Natural killer cell (primary cell): ENCODE results near the gene MED20. TPM values are rescaled to one million over a fixed set of nuclear protein-coding genes. Genes with fewer than 3 reads are reported as not detected.

Experiments used
- ATAC-seq, 3 donors: fragments of 150-1000 bp in 2 of 3; fragments of 200-7000 bp in 1 of 3; cut with Tn5 transposase; 1 replicate in 1 of 3; 2 replicates in 2 of 3; pipeline ENCODE4 v1.10.0; 2021; ENCODE audit warnings: mild to moderate bottlenecking in 2 of 3, moderate library complexity in 2 of 3
- DNase-seq, 2 donors: peaks; one replicate each; pipeline versions ENCODE4 v3.0.0 to v3.0.0-alpha.2; 2013 to 2021; ENCODE audit warnings: mixed read lengths in 1 of 2
- H3K27ac ChIP-seq: one replicate; pipeline ENCODE4 v1.5.1; 2013; ENCODE audit warnings: mild to moderate bottlenecking, low read length
- H3K27me3 ChIP-seq: one replicate; pipeline ENCODE4 v1.6.1; 2013; ENCODE audit warnings: low read length; ENCODE audit not compliant: control insufficient read depth, insufficient read depth
- H3K36me3 ChIP-seq: one replicate; pipeline ENCODE4 v1.6.1; 2013; ENCODE audit warnings: low read length; ENCODE audit not compliant: control insufficient read depth, insufficient read depth
- H3K4me1 ChIP-seq: one replicate; pipeline ENCODE4 v1.6.1; 2013; ENCODE audit warnings: low read length; ENCODE audit not compliant: control insufficient read depth, insufficient read depth
- H3K4me3 ChIP-seq: one replicate; pipeline ENCODE4 v1.5.1; 2013; ENCODE audit warnings: low read length
- H3K9me3 ChIP-seq: one replicate; pipeline ENCODE4 v1.6.1; 2013; ENCODE audit warnings: low read length; ENCODE audit not compliant: control insufficient read depth, insufficient read depth
- H3K27ac Mint-ChIP-seq, 2 donors: one replicate each; pipeline ENCODE4 v1.8.0; 2022; ENCODE audit warnings: mild to moderate bottlenecking in 2 of 2, mixed read lengths in 2 of 2, moderate library complexity in 1 of 2
- H3K27me3 Mint-ChIP-seq, 2 donors: one replicate each; pipeline ENCODE4 v1.8.0; 2022; ENCODE audit warnings: low read depth in 2 of 2, mixed read lengths in 2 of 2
- H3K36me3 Mint-ChIP-seq: one replicate; pipeline ENCODE4 v1.8.0; 2022; ENCODE audit warnings: mixed read lengths
- H3K4me1 Mint-ChIP-seq, 2 donors: one replicate each; pipeline ENCODE4 v1.8.0; 2022; ENCODE audit warnings: mixed read lengths in 2 of 2
- H3K4me3 Mint-ChIP-seq: one replicate; pipeline ENCODE4 v1.8.0; 2022; ENCODE audit warnings: mild to moderate bottlenecking, moderate library complexity, mixed read lengths
- H3K9me3 Mint-ChIP-seq, 2 donors: one replicate each; pipeline ENCODE4 v1.8.0; 2022; ENCODE audit warnings: mixed read lengths in 2 of 2
- CTCF ChIP-seq: fragments of 200-600 bp; IDR thresholded peaks from one replicate; pipeline ENCODE4 v1.8.0; 2022; ENCODE audit warnings: antibody characterized with exemption
- WGBS: methylation state at CpG from one replicate; pipeline ENCODE4 v1.1.7; 2013; ENCODE audit warnings: missing lambda C conversion rate; ENCODE audit not compliant: insufficient coverage; 5-methylcytosine and 5-hydroxymethylcytosine counted together
- intact Hi-C: fragments of 100-400 bp; cut with micrococcal nuclease; formaldehyde crosslinking; loops from one replicate; pipeline ENCODE4 v1.14.2; 2022
- total RNA-seq, 4 donors: library from RNA; stranded (reverse); fragments of 120-200 nt in 1 of 4; gene quantifications; one replicate each; pipeline versions ENCODE4 v1.2.3 to v1.2.4, GENCODE V29; 2013 to 2022

MED20 gene
- total RNA-seq, 3 donors from 2014 or later (not counting 1 experiment from before 2014, with no cell fraction given), result 6.4 to 15.2 (median 15.0) TPM

DNA sequence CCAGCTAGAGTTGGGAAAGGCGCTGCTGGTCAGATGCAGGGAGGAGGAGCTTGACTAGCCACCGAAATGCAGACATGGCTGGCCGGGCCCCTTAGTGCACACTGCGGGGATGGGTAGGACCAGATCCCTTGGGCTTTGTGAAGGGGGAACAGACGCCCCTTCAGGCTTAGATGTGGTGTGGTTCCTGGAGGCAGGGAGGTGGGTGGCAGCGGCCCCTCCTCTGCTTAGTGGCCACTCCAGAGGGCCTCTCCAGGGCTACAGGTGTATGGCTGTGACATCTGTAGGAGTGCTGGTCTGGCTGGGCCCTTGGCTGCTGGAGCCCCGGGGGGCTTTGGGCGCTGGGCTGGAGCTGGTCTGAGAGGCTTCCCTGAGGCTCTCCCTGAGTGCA lies 14.7 kb upstream of the MED20 start:
- Mint-ChIP-seq H3K27me3 (no peaks in the 10 kb centered on the region), H3K9me3 (no peaks in the 10 kb centered on the region), H3K27ac (peak overlapping the region; percentile 88 to 95), H3K4me1 (peaks cover 82 to 87% of the 10 kb centered on the region in 2 donors), H3K36me3 (peaks cover 7% of the 10 kb centered on the region), H3K4me3 (peak overlapping the region; percentile 97)
- Histone ChIP-seq H3K36me3 (peaks cover 68% of the 10 kb centered on the region), H3K9me3 (no peaks in the 10 kb centered on the region), H3K27ac (peak overlapping the region; percentile 57), H3K4me3 (no peak overlapping the region), H3K27me3 (no peaks in the 10 kb centered on the region), H3K4me1 (peaks cover 86% of the 10 kb centered on the region)
- ATAC-seq (no peak), DNase-seq (no peak)
- 20% methylated on average over 8 of the region's 8 CpGs for WGBS
- TF ChIP-seq CTCF, result no peak
- intact Hi-C loops, result loop anchor here (1.0 to 5.0 kb wide), 8 partner anchors 14 to 203 kb away; partner anchors contain the start of genes BYSL, MED20, PRICKLE4 and USP49

- H3K4me1 Mint-ChIP-seq, result peaks cover 79 to 82% of the 10 kb centered on the region in 2 donors
- peak overlapping the region; percentile 97 for H3K4me3 Mint-ChIP-seq
- H3K36me3 Mint-ChIP-seq, result peaks cover 7% of the 10 kb centered on the region
- peak overlapping the region; percentile 57 for H3K27ac ChIP-seq
- no peaks in the 10 kb centered on the region for H3K27me3 ChIP-seq
- H3K27ac Mint-ChIP-seq, result peak overlapping the region; percentile 88 to 95
- WGBS, result 25% methylated on average over 1 of the region's 1 CpG
- no peaks in the 10 kb centered on the region for H3K27me3 Mint-ChIP-seq
- no peaks in the 10 kb centered on the region for H3K9me3 ChIP-seq
- H3K4me1 ChIP-seq, result peaks cover 81% of the 10 kb centered on the region
- no peaks in the 10 kb centered on the region for H3K9me3 Mint-ChIP-seq
- DNase-seq, result no peak
- intact Hi-C loops, result loop anchor here (5.0 kb wide), 2 partner anchors 37 to 203 kb away; no protein-coding TSS in a partner anchor
- no peak overlapping the region for H3K4me3 ChIP-seq
- TF ChIP-seq CTCF, result no peak
- ATAC-seq, result no peak
- H3K36me3 ChIP-seq, result peaks cover 72% of the 10 kb centered on the region
Measured at GRCh38 chr6:41935193-41935574, 14.2 kb upstream of the MED20 start.

GRCh38 chr6:41934278-41935192 lies 13.6 kb upstream of the MED20 start:
- 76% methylated on average over 6 of the region's 7 CpGs for WGBS
- no peak for TF ChIP-seq CTCF
- no peaks in the 10 kb centered on the region for H3K9me3 Mint-ChIP-seq
- intact Hi-C loops, result loop anchor here (5.0 kb wide), 2 partner anchors 38 to 202 kb away; no protein-coding TSS in a partner anchor
- no peaks in the 10 kb centered on the region for H3K27me3 Mint-ChIP-seq
- H3K27ac Mint-ChIP-seq, result peak overlapping the region; percentile 88 to 95
- no peak for DNase-seq
- H3K4me3 Mint-ChIP-seq, result peak overlapping the region; percentile 97
- no peak for ATAC-seq
- Histone ChIP-seq H3K9me3 (no peaks in the 10 kb centered on the region), H3K36me3 (peaks cover 73% of the 10 kb centered on the region), H3K4me1 (peaks cover 74% of the 10 kb centered on the region), H3K27me3 (no peaks in the 10 kb centered on the region), H3K4me3 (no peak overlapping the region), H3K27ac (peak overlapping the region; percentile 57)
- peaks cover 76 to 80% of the 10 kb centered on the region in 2 donors for H3K4me1 Mint-ChIP-seq
- H3K36me3 Mint-ChIP-seq, result peaks cover 7% of the 10 kb centered on the region
